Renal pelvis (tissue), 4 donors: ENCODE measurements around the gene TBC1D3I. TPM values are rescaled to one million over a fixed set of nuclear protein-coding genes. Genes with fewer than 3 reads are reported as not detected.
"Not testable (repeated sequence)": the region's sequence is repeated elsewhere in the genome, so short reads cannot be mapped to it uniquely, and the experiment has no call there.

Experiments used
- DNase-seq: peaks from one replicate; pipeline ENCODE4 v3.0.0-alpha.2; 2013
- polyA plus RNA-seq, 3 donors: library from polyadenylated mRNA; unstranded; fragments of 120-200 nt; gene quantifications; one replicate each; pipeline ENCODE4 v1.2.1, GENCODE V29; 2013; ENCODE audit not compliant: insufficient read length in 3 of 3

The TBC1D3I gene
- polyA plus RNA-seq, 3 donors, result 0.33 to 1.7 TPM; not detected in 1

GRCh38 chr17:36207383-36207782 lies 57.0 kb downstream of the TBC1D3I start:
- not testable (repeated sequence) for DNase-seq

GRCh38 chr17:36206486-36206821 lies 57.9 kb downstream of the TBC1D3I start:
- DNase-seq, result not testable (repeated sequence)

GRCh38 chr17:36205637-36206485 lies 58.5 kb downstream of the TBC1D3I start:
- no peak for DNase-seq

- DNase-seq, result no peak
Observed at GRCh38 chr17:36204724-36205500, 59.5 kb downstream of the TBC1D3I start.

Other genes with a start within 250 kb of the TBC1D3I start
- under 1 TPM in 1 of 3 donors, not detected in 2; 0.56 TPM for gene CCL23, start 246.6 kb downstream of the TBC1D3I start, polyA plus RNA-seq
- not detected for gene CCL18, start 200.3 kb downstream of the TBC1D3I start, polyA plus RNA-seq
- 1 to 10 TPM in 2 of 3 donors, under 1 TPM in 1; 0.65 to 2.6 (median 1.9) TPM for gene CCL3, start 174.4 kb downstream of the TBC1D3I start, polyA plus RNA-seq
- 1 to 10 TPM in 1 of 3 donors, under 1 TPM in 2; 0.73 to 1.3 (median 0.88) TPM for gene CCL4, start 160.7 kb downstream of the TBC1D3I start, polyA plus RNA-seq
- 10 to 100 TPM in 2 of 3 donors, 1 to 10 TPM in 1; 8.0 to 22.9 (median 13.6) TPM for gene TBC1D3B, start 87.9 kb downstream of the TBC1D3I start, polyA plus RNA-seq
- gene CCL3L1, start 67.8 kb downstream of the TBC1D3I start, polyA plus RNA-seq, result under 1 TPM; 0.65 to 0.73 (median 0.69) TPM
- under 1 TPM; 0.53 to 0.84 (median 0.83) TPM for gene CCL4L2, start 53.5 kb downstream of the TBC1D3I start, polyA plus RNA-seq
- gene TBC1D3G, start 59.3 kb upstream of the TBC1D3I start, polyA plus RNA-seq, result not detected
- gene TBC1D3H, start 123.9 kb upstream of the TBC1D3I start, polyA plus RNA-seq, result 1 to 10 TPM in 1 of 3 donors, not detected in 2; 9.8 TPM
- 10 to 100 TPM; 62.3 to 66.5 (median 64.3) TPM for gene ZNHIT3, start 222.1 kb upstream of the TBC1D3I start, polyA plus RNA-seq